HepG2 (cell line): ENCODE results near the gene SOX9. TPM values are rescaled to one million over a fixed set of nuclear protein-coding genes. Genes with fewer than 3 reads are reported as not detected.

ENCODE experiments used
- ATAC-seq: fragments of 200-7000 bp; cut with Tn5 transposase; 3 replicates; pipeline ENCODE4 v1.9.1; 2020; ENCODE audit warnings: mild to moderate bottlenecking, moderate library complexity
- BruUV-seq: library from RNA; stranded (reverse); fragments of 400-500 nt; replicated peaks from 2 replicates; lab custom pipeline; 2021; lab: Mats Ljungman, UMichigan
- CTCF ChIA-PET: fragments of 300-600 bp; formaldehyde crosslinking; extraction: SDS; loops from one replicate; lab custom pipeline; 2021; ENCODE audit warnings: low total read pairs, inconsistent platforms, low intra/inter-chr PET ratio; lab: Yijun Ruan, JAX
- POLR2A ChIA-PET: fragments of 350-600 bp; sonication (Branson Sonifier 250); formaldehyde crosslinking; loops from one replicate; lab custom pipeline; 2020; ENCODE audit warnings: antibody characterized with exemption, inconsistent platforms; lab: Yijun Ruan, JAX
- DNase-seq: peaks from one replicate; pipeline ENCODE4 v3.0.0-alpha.2; 2015; ENCODE audit warnings: low spot score
- FAIRE-seq: peaks from 3 replicates; lab custom pipeline; 2011; peaks lifted over from hg19 to GRCh38; lab: Jason Lieb, UNC
- H2AFZ ChIP-seq: one replicate; pipeline ENCODE4 v1.6.1; 2011; ENCODE audit warnings: low read length, inconsistent platforms
- H3K27ac ChIP-seq: fragments of 300-600 bp; 3 replicates; pipeline ENCODE4 v1.8.0; 2011; ENCODE audit warnings: mixed run types, mild to moderate bottlenecking, mixed read lengths, low read length, inconsistent platforms; ENCODE audit not compliant: insufficient read depth; ENCODE audit errors: extremely low read length
- H3K27me3 ChIP-seq, 2 experiments: fragments of 200-600 bp in 1 of 2; 2 replicates in 1 of 2; 3 replicates in 1 of 2; pipeline versions ENCODE4 v1.6.0 to v1.8.0; 2011; ENCODE audit warnings: low read length in 2 of 2, mild to moderate bottlenecking in 2 of 2, moderate library complexity in 2 of 2, inconsistent platforms in 1 of 2; ENCODE audit not compliant: insufficient read depth in 2 of 2, control insufficient read depth in 1 of 2
- H3K36me3 ChIP-seq, 2 experiments: fragments of 200-600 bp in 1 of 2; replicated peaks in 1 of 2; 2 replicates in 1 of 2; 3 replicates in 1 of 2; pipeline versions ENCODE4 v1.5.1 to v1.8.0; 2011; ENCODE audit warnings: low read length in 2 of 2, inconsistent platforms in 1 of 2; ENCODE audit not compliant: insufficient read depth in 2 of 2, control insufficient read depth in 1 of 2
- H3K4me1 ChIP-seq: 2 replicates; pipeline ENCODE4 v1.5.1; 2012; ENCODE audit warnings: low read length, inconsistent platforms; ENCODE audit not compliant: insufficient read depth
- H3K4me2 ChIP-seq: 2 replicates; pipeline ENCODE4 v1.6.0; 2011; ENCODE audit warnings: low read depth, low read length, inconsistent platforms
- H3K4me3 ChIP-seq, 3 experiments: fragments of 200-600 bp in 1 of 3; sonication (generic), shearing (Covaris generic) in 1 of 3; replicated peaks in 1 of 3; 2 replicates each; pipeline ENCODE4 v1.5.1; 2011 to 2016; ENCODE audit warnings: low read length in 3 of 3, inconsistent platforms in 2 of 3, low read depth in 2 of 3, mild to moderate bottlenecking in 2 of 3, control low read depth in 1 of 3, mixed read lengths in 1 of 3; ENCODE audit not compliant: insufficient read depth in 1 of 3
- H3K79me2 ChIP-seq: one replicate; pipeline ENCODE4 v1.6.1; 2011; ENCODE audit warnings: low read length, inconsistent platforms; ENCODE audit not compliant: insufficient read depth
- H3K9ac ChIP-seq: 2 replicates; pipeline ENCODE4 v1.6.0; 2011; ENCODE audit warnings: mild to moderate bottlenecking, low read depth, low read length, inconsistent platforms; ENCODE audit not compliant: insufficient read depth
- H3K9me3 ChIP-seq: 2 replicates; pipeline ENCODE4 v1.5.1; 2012; ENCODE audit warnings: mild to moderate bottlenecking, low read length
- H4K20me1 ChIP-seq: 2 replicates; pipeline ENCODE4 v1.6.0; 2011; ENCODE audit warnings: inconsistent platforms, mild to moderate bottlenecking, low read length, moderate library complexity; ENCODE audit not compliant: insufficient read depth
- FIP1L1 ChIP-seq: fragments of 200-400 bp; formaldehyde crosslinking; IDR thresholded peaks from 2 replicates; pipeline ENCODE4 v1.6.1; 2018; ENCODE audit warnings: low read depth, mild to moderate bottlenecking, low read length, moderate library complexity, borderline replicate concordance; ENCODE audit not compliant: insufficient read depth
- HCFC1 ChIP-seq: fragments of 150-350 bp; IDR thresholded peaks from 2 replicates; pipeline ENCODE4 v1.6.1; 2014; ENCODE audit warnings: low read depth, low read length
- HNRNPH1 ChIP-seq: fragments of 200-400 bp; formaldehyde crosslinking; optimal IDR thresholded peaks from 2 replicates; pipeline ENCODE3; 2017; ENCODE audit warnings: mild to moderate bottlenecking, low read depth, low read length
- HOXA3 ChIP-seq: sonication (generic); formaldehyde crosslinking; IDR thresholded peaks from 2 replicates; pipeline ENCODE4 v1.5.0; 2020; ENCODE audit warnings: missing genetic modification reagents
- PHF21A ChIP-seq: sonication (generic); formaldehyde crosslinking; IDR thresholded peaks from 2 replicates; pipeline ENCODE4 v1.5.0; 2020; ENCODE audit warnings: mild to moderate bottlenecking, missing genetic modification reagents
- POGK ChIP-seq: sonication (generic); formaldehyde crosslinking; conservative IDR thresholded peaks from 2 replicates; pipeline ENCODE4 v1.8.0; 2022; ENCODE audit warnings: mild to moderate bottlenecking, moderate library complexity, missing genetic modification reagents
- RAD51 ChIP-seq: fragments of 450-650 bp; IDR thresholded peaks from 2 replicates; pipeline ENCODE4 v1.6.1; 2016; ENCODE audit warnings: borderline replicate concordance
- RFXAP ChIP-seq: sonication (generic); formaldehyde crosslinking; IDR thresholded peaks from 2 replicates; pipeline ENCODE4 v1.4.0; 2020; ENCODE audit warnings: missing genetic modification reagents, borderline replicate concordance
- THAP8 ChIP-seq: sonication (generic); formaldehyde crosslinking; IDR thresholded peaks from 2 replicates; pipeline ENCODE4 v1.5.1; 2020; ENCODE audit warnings: missing genetic modification reagents, mild to moderate bottlenecking, borderline replicate concordance
- ZBTB39 ChIP-seq: sonication (generic); formaldehyde crosslinking; IDR thresholded peaks from 2 replicates; pipeline ENCODE4 v1.5.0; 2020; ENCODE audit warnings: missing genetic modification reagents
- ZNF225 ChIP-seq: sonication (generic); formaldehyde crosslinking; IDR thresholded peaks from 2 replicates; pipeline ENCODE4 v1.4.0; 2020; ENCODE audit warnings: mild to moderate bottlenecking, missing genetic modification reagents
- ZNF251 ChIP-seq: sonication (generic); formaldehyde crosslinking; IDR thresholded peaks from 2 replicates; pipeline ENCODE4 v1.9.0; 2021; ENCODE audit warnings: mild to moderate bottlenecking, missing genetic modification reagents
- ZNF256 ChIP-seq: sonication (generic); formaldehyde crosslinking; conservative IDR thresholded peaks from 2 replicates; pipeline ENCODE4 v1.4.0; 2020; ENCODE audit warnings: missing genetic modification reagents
- ZNF432 ChIP-seq: sonication (generic); formaldehyde crosslinking; IDR thresholded peaks from 2 replicates; pipeline ENCODE4 v1.5.0; 2020; ENCODE audit warnings: missing genetic modification reagents, mild to moderate bottlenecking, borderline replicate concordance
- ZSCAN21 ChIP-seq: sonication (generic); formaldehyde crosslinking; IDR thresholded peaks from 2 replicates; pipeline ENCODE4 v1.8.0; 2022; ENCODE audit warnings: mild to moderate bottlenecking, missing genetic modification reagents, moderate library complexity, borderline replicate concordance
- WGBS: methylation state at CpG from one replicate; pipeline ENCODE4 v1.1.6; 2017; ENCODE audit warnings: low lambda C conversion rate; 5-methylcytosine and 5-hydroxymethylcytosine counted together
- in situ Hi-C: cut with HindIII; loops from 2 replicates; pipeline ENCODE4 v1.10.0; 2017; ENCODE audit warnings: low pct_unique_long_range_greater_than_20kb; ENCODE audit not compliant: extremely low pct_ligation_motif_present
- intact Hi-C: fragments of 100-400 bp; cut with micrococcal nuclease; formaldehyde crosslinking; loops from one replicate; pipeline ENCODE4 v1.10.0; 2022; ENCODE audit not compliant: unreplicated experiment
- polyA plus RNA-seq, 8 experiments: library from polyadenylated mRNA; depleted of rRNA in 3 of 8; stranded (reverse) in 7 of 8; unstranded in 1 of 8; fragments of >200 nt; fragmentation: Illumina TruSeq in 4 of 8; extraction: Trizol in 4 of 8; gene quantifications; 2 replicates each; pipeline versions ENCODE4 v1.2.1 to v1.2.3, GENCODE V29; 2011 to 2016; ENCODE audit warnings: low read depth in 4 of 8, missing spikeins in 1 of 8, mixed read lengths in 1 of 8; ENCODE audit not compliant: insufficient read depth in 1 of 8
- total RNA-seq, 5 experiments: library from RNA; depleted of rRNA; stranded (reverse); fragments of >200 nt; fragmentation: Illumina TruSeq; extraction: Trizol; gene quantifications; 2 replicates each; pipeline ENCODE4 v1.2.3, GENCODE V29; 2016; ENCODE audit warnings: low read depth in 1 of 5

Gene SOX9
- total and polyA plus RNA-seq, 2 of the 13 experiments (the other 11 are each of a cell fraction or from before 2014, with no cell fraction given), result 16.1 to 27.6 TPM

DNA sequence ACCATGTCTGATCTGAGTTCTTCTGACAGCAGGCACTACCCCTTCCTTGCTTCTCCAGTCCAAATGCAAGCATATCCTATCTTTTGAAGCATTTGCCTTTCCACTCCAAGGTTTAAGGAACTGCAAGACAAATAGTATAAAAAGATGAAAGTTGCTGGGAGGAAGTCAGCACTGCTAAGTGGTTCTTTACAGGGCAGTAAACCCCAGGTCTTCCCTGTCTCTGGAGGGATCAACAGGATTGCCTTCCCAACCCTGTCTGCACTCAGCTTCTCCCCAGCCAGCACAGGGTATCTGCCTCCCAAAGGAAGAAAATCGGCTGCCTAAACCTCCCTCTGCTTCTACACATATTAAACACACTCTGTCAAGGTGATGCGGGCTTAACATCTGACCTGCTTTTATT lies 46.8 kb downstream of the SOX9 start:
- Histone ChIP-seq H3K9me3 (no peaks in the 10 kb centered on the region), H3K9ac (no peak overlapping the region), H2AFZ (no peak overlapping the region), H3K27ac (no peak overlapping the region), H3K36me3 (no peaks in the 10 kb centered on the region), H3K4me2 (no peak overlapping the region), H3K79me2 (no peaks in the 10 kb centered on the region), H3K27me3 (peaks cover 0 to 6% of the 10 kb centered on the region in 2 experiments; a peak in 3 of 5 replicates), H4K20me1 (no peaks in the 10 kb centered on the region), H3K4me1 (peaks cover 11% of the 10 kb centered on the region), H3K4me3 (no peak overlapping the region)
- intact Hi-C loops (no loop called here), in situ Hi-C loops (no loop called here)
- ATAC-seq (no peak), DNase-seq (no peak), FAIRE-seq (no peak)
- CTCF ChIA-PET, result no interaction called here
- no TSS peak for BruUV-seq
- TF ChIP-seq ZNF251, result no peak
- TF ChIP-seq ZNF432, result no peak
- no peak for TF ChIP-seq PHF21A (CRISPR knock-in tag)
- POLR2A ChIA-PET, result interaction anchor here (1.3 kb wide), 1 partner anchor 47 kb away, joined by 3 read pairs; the partner anchor contains the start of gene SOX9
- 77% methylated on average over 2 of the region's 2 CpGs for WGBS

DNA sequence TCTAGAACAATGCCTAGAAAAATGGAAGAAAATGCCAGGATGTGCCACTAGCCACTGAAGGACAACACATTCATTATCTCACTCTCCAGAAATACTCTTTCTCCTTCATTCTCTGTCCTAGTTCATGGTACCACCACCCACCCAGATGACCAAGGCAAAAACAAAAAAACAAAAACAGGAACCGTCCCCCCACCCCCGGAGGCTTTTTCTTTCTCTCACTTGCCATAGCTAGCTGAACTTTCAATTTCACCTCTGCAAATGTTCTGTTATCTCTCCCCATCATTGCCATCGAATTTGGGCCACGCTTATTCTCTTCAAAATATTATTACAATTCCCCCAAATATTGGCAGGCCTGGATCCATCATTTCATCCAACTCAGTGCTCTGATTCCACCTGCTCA lies 49.0 kb downstream of the SOX9 start:
- no peak overlapping the region for H3K4me3 ChIP-seq
- no peaks in the 10 kb centered on the region for H3K36me3 ChIP-seq
- H2AFZ ChIP-seq, result no peak overlapping the region
- ATAC-seq, result no peak
- intact Hi-C loops (no loop called here), in situ Hi-C loops (no loop called here)
- H3K4me1 ChIP-seq, result peaks cover 25% of the 10 kb centered on the region
- H3K27me3 ChIP-seq, result peaks cover 0 to 10% of the 10 kb centered on the region in 2 experiments; a peak in 3 of 5 replicates
- ChIA-PET POLR2A (no interaction called here), CTCF (no interaction called here)
- H3K9me3 ChIP-seq, result no peaks in the 10 kb centered on the region
- H3K4me2 ChIP-seq, result no peak overlapping the region
- no peaks in the 10 kb centered on the region for H4K20me1 ChIP-seq
- H3K9ac ChIP-seq, result no peak overlapping the region
- no peak for DNase-seq
- FAIRE-seq, result no peak
- 41% methylated on average over 4 of the region's 4 CpGs for WGBS
- no peak overlapping the region for H3K27ac ChIP-seq
- no TSS peak for BruUV-seq
- no peaks in the 10 kb centered on the region for H3K79me2 ChIP-seq
- no peak for TF ChIP-seq ZNF256 (CRISPR knock-in tag)
- no peak for TF ChIP-seq FIP1L1
- TF ChIP-seq HOXA3 (CRISPR knock-in tag), result no peak
- no peak for TF ChIP-seq THAP8
- no peak for TF ChIP-seq ZSCAN21
- TF ChIP-seq HNRNPH1, result no peak
- no peak for TF ChIP-seq ZBTB39 (CRISPR knock-in tag)
- no peak for TF ChIP-seq HCFC1
- no peak for TF ChIP-seq POGK (CRISPR knock-in tag)
- no peak for TF ChIP-seq RFXAP (CRISPR knock-in tag)
- TF ChIP-seq RAD51, result no peak
- TF ChIP-seq ZNF225 (CRISPR knock-in tag), result no peak
